GM18505 (cell line): Measurements from ENCODE around the gene MYH15.
A peak's percentile ranks its signal among the peaks of the same experiment; 100 is the strongest.
"Not testable (repeated sequence)": the region's sequence is repeated elsewhere in the genome, so short reads cannot be mapped to it uniquely, and the experiment has no call there.

Experiments used
- ATAC-seq: cut with Tn5 transposase; IDR thresholded peaks from one replicate; pipeline ENCODE4 v1.9.1; 2021; ENCODE audit not compliant: unreplicated experiment
- POLR2A ChIP-seq: IDR thresholded peaks from 4 replicates; pipeline ENCODE4 v1.6.1; 2011; ENCODE audit warnings: borderline replicate concordance; ENCODE audit not compliant: insufficient read depth, insufficient read length; ENCODE audit errors: extremely low read depth

MYH15 gene

DNA sequence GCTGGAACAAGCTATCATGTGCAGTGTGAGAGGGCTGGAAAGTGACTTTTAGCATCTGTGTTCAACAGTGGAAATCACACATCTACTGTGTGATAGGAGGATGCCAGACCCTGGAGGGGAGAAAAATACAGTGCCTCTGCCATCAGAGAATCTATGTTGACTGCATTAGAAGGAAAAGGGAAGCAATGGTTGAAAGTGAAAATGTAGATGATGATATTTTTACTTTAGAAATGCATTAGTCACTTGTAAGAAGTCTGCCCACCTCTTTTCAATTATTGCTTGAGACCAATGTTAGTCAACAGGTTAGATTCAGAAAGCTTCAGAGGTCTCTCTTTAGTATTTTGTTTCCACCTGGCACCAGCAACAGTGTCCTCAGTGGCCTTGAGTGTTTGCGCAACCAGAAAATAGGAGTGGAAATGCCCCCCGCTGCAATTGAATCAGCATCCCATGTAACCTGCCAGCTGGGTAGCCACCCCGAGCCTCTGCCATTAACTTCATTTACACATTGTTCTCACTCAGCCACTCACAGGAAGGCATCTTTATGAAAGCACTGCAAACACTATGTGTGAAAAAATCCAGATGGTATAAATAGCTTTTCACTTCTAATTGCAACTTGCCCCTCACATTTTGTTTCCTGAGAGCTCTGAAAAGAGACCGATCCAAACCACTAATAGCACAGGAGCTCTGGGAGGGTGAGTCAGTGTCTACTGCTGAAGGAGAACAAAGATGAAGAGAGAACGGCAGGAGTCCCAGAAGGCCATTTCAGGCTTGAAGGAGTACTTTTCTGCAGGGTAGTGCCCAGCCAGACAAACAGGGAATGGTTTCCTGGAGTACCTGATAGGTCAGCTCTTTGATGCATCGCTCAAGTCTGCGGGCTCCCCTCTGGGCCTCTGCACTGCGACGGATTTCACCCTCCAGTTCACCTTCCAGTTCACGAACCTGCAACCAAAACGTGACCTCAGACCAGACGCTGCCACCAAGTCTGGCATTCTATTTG lies 122.0 kb downstream of the MYH15 start:
- peak; percentile 69 for ATAC-seq
- TF ChIP-seq POLR2A, result no peak

- no peak for ATAC-seq
- no peak for TF ChIP-seq POLR2A
Observed at GRCh38 chr3:108387063-108387462, 123.3 kb downstream of the MYH15 start.

- no peak for ATAC-seq
- no peak for TF ChIP-seq POLR2A
Observed at GRCh38 chr3:108383306-108383705, 127.1 kb downstream of the MYH15 start.

DNA sequence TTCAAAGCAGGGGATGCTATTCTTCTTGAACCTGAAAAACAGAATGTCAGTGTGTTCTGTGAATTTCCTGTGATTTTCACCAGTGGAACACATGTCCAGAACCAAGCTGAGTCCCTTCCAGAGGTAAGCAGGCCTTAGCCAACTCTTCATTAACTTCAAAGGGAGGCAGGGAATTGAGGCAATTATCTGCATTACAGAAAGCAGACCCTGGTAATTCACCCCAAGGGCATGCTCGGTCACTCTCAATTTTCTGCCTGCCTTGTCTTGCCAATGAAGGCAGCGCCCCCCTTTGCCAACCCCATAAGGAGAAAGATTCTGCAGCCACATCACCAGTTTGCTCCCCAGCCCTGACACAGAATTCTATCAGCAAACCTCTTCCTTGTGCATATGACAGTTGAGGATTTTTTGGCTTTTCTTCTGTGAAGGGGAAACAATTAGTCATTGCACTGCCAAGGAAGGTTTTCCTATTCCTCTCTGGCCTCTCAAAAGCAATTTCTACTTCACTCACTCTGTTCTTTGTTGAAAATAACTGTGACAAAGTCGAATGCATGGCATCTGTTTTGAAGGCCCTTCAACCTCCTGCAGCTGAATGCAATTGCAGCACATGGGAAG lies 128.8 kb downstream of the MYH15 start:
- no peak for TF ChIP-seq POLR2A
- no peak for ATAC-seq

DNA sequence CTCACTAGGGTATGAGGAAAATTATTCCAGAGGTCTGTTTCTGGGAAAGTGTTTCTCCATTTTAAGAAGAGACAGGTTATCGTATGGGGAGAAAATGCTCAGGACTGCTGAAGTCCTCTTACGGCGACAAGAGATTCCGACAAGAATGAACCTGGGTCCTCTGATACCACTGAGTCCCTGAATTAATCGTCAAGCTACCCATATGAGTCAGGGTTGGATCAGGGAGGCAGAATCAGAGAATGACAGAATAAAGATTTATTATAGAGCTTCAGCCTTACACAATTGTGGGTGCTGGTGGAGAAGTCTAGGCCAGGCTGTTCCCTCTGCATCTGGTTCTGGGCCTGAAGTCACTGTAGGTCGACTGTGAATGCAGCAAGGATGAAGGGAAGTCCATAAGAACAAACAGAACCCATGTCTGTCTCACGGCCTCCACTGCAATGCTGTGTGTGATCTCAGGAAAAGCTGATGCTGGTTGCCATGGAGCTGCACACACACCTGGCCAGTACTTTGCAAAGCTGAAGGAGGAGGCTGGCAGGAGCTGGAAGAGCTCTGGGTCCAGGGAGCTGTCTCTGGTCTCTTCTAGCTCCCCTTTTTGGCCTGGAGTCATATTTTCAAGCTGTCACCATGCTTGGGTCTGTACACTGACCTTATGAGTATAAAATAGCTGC lies 130.1 kb downstream of the MYH15 start:
- TF ChIP-seq POLR2A, result no peak
- ATAC-seq, result no peak

GRCh38 chr3:108378952-108379342 lies 131.4 kb downstream of the MYH15 start:
- ATAC-seq, result not testable (repeated sequence)

DNA sequence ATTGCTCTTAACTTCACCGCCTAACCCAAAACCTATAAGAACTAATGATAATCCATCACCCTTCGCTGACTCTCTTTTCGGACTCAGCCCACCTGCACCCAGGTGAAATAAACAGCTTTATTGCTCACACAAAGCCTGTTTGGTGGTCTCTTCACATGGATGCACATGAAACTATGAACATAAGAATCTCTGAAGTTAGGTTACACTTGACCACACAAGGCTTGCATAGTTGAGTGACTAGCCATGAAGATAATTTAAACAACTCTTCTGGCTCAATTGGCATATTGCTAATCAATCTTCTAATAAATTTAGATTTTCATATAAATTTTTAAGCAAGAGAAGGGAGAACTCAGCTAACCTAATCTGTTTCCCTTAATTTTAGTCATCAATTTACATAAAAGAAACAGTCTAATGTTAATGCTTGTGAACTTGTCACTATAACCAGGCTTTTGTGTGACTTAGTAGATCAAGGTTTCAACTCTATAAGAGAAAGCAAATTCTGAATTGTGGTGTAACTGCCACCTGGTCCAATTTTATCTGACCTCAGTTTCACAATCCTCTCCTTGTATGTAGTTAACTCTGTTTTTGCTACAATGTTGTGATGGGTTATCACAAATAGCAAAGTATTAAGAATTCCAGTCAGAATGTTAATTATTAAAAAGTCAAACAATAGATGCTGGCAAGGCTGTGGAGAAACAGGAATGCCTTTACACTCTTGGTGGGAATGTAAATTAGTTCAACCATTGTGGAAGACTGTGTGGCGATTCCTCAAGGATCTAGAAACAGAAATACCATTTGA lies 132.0 kb downstream of the MYH15 start:
- TF ChIP-seq POLR2A, result no peak
- no peak for ATAC-seq

DNA sequence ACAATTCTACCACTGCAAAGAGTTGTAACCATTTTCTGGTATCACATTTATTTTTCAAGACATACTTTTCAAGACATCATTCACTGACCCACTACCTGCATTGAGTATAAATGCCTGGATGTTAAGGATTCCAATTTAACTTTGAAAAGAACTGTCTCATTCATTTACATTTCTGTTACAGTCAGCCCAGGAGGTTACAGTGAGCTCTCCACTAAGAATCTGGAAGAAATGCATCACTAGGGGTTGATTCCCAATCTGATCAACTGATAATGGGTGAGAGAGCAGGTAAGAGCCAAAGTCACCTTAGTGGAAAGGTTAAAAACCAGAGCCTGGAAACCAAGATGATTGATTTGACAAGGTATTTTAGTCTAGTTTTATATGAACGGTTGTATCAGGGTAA lies 133.0 kb downstream of the MYH15 start:
- TF ChIP-seq POLR2A, result no peak
- ATAC-seq, result no peak

- TF ChIP-seq POLR2A, result no peak
- ATAC-seq, result no peak
Observed at GRCh38 chr3:108376026-108376425, 134.4 kb downstream of the MYH15 start.

DNA sequence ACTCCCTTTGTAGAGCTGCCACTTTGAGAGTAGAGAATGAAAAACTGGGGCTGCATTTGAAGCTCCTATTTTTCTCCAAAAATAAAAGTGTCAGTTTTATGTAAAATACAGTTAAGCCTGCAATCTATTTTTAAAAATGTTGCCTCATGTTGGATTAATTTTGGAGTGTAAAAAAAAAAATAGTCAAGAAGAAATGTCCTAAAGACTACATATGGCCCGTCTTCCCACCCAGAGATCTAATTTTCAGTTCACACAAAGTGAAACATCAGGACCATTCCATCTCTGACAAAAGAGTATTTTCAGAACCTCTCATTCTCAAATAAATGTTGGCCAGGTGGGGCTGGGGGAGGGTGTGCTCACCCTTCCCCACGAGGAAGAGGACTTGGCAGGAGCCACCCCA lies 151.4 kb downstream of the MYH15 start:
- no peak for TF ChIP-seq POLR2A
- ATAC-seq, result no peak

- no peak for TF ChIP-seq POLR2A
- ATAC-seq, result no peak
Observed at GRCh38 chr3:108357042-108357441, 153.4 kb downstream of the MYH15 start.

GRCh38 chr3:108354562-108354961 lies 155.8 kb downstream of the MYH15 start:
- ATAC-seq, result no peak
- TF ChIP-seq POLR2A, result no peak

DNA sequence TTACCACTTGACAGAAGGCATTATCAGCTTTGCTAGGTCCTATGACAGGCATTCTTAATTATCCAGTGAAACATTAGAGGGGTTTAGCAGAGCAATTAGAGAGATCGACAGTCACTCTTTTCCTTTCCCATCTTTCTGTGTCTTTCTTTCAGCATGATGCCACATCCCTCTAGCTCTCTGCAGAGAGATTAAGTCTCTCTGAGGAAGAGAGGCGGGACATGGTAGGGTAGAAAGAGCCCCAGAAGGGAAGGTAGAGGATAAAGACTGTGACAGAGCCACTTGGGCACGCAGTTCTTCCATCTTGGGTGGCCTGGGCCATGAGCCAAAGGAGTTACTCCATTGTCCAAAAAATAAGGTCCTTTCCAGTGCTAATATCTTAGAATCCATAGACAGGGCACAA lies 158.2 kb downstream of the MYH15 start:
- no peak for ATAC-seq
- TF ChIP-seq POLR2A, result no peak

GRCh38 chr3:108346301-108347227 lies 163.8 kb downstream of the MYH15 start:
- no peak for TF ChIP-seq POLR2A
- ATAC-seq, result no peak
